ENCODE results near the gene SBF2. TPM values are rescaled to one million over a fixed set of nuclear protein-coding genes. Genes with fewer than 3 reads are reported as not detected.
A peak's percentile ranks its signal among the peaks of the same experiment; 100 is the strongest.

The SBF2 gene
- total and polyA plus RNA-seq, 9 of the 15 experiments (the other 6 are each of a cell fraction or from before 2014, with no cell fraction given), result 0.80 to 9.5 (median 5.0) TPM

- Histone ChIP-seq H3K4me1 (replicated peaks in 1 of 2; ENCODE audit: control insufficient read depth in 2 of 2, insufficient read depth in 2 of 2, low read length in 2 of 2) (peaks cover 14 to 49% of the 10 kb centered on the region in 2 experiments), H3K27ac (ENCODE audit: extremely low read depth, low read depth, low read length) (no peak overlapping the region), H3K27me3 (ENCODE audit: control insufficient read depth in 2 of 2, insufficient read depth in 2 of 2, low read length in 2 of 2) (peaks cover 25 to 27% of the 10 kb centered on the region in 2 experiments), H3K79me2 (ENCODE audit: control insufficient read depth, insufficient read depth, low read length) (no peaks in the 10 kb centered on the region), H3K9ac (ENCODE audit: insufficient read depth in 1 of 2, low read depth in 2 of 2, low read length in 2 of 2) (peak overlapping the region; percentile 23 to 33; a peak in 3 of 4 replicates), H3K9me3 (replicated peaks; ENCODE audit: control insufficient read depth, insufficient read depth, low read depth, low read length) (no peaks in the 10 kb centered on the region), H4K20me1 (replicated peaks; ENCODE audit: control insufficient read depth, insufficient read depth, low read length) (0 out of 2 replicates have a peak, but pooled peaks cover 4% of the 10 kb centered on the region), H3K9me1 (ENCODE audit: control insufficient read depth, insufficient read depth, low read length) (no peaks in the 10 kb centered on the region), H3K4me3 (peak overlapping the region; percentile 45), H3K4me2 (ENCODE audit: insufficient read depth, low read length) (peak overlapping the region; percentile 84), H2AFZ (ENCODE audit: low read depth, low read length) (peak overlapping the region; percentile 84), H3K36me3 (ENCODE audit: control insufficient read depth, insufficient read depth, low read length) (no peaks in the 10 kb centered on the region)
- ChIA-PET CTCF (ENCODE audit: low intra/inter-chr PET ratio) (no interaction called here), POLR2A (interaction anchor here (0.7 to 1.2 kb wide), 4 partner anchors 10 to 162 kb away, joined by 3 to 6 read pairs (median 4); no protein-coding TSS in a partner anchor)
- ATAC-seq, result peak; percentile 48
- in situ Hi-C loops (cut with MboI) (loop anchor here (25.0 kb wide), 1 partner anchor 441 kb away; no protein-coding TSS in a partner anchor), intact Hi-C loops (cut with micrococcal nuclease) (no loop called here)
- DNase-seq (ENCODE audit: extremely low read depth in 1 of 4, low spot score in 3 of 4), result peak; percentile 29 to 72 (median 32)
- BruUV-seq (replicated peaks), result no TSS peak
- 10% methylated on average over 51 of the region's 56 CpGs for WGBS (ENCODE audit: insufficient coverage, low coverage, missing lambda C conversion rate)
- no peak for FAIRE-seq
- TF ChIP-seq POLR3A (IDR thresholded peaks at IDR 0.05; ENCODE audit: borderline replicate concordance, extremely low read depth, insufficient read depth, insufficient read length) (no peak), PHF8 (IDR thresholded peaks at IDR 0.05; ENCODE audit: borderline replicate concordance, low read length) (peak; percentile 30; the same call in 1 of the 2 replicates), PHB (CRISPR knock-in tag; IDR thresholded peaks at IDR 0.05) (no peak), FOSL1 (tag; conservative IDR thresholded peaks at IDR 0.05) (no peak), E2F4 (CRISPR knock-in tag; IDR thresholded peaks at IDR 0.05; ENCODE audit: low read depth) (0 out of 2 replicates have a peak, but pooled peaks have one; percentile 14), CREB5 (CRISPR knock-in tag; IDR thresholded peaks at IDR 0.05) (no peak), CTBP1 (IDR thresholded peaks at IDR 0.05; ENCODE audit: borderline replicate concordance) (peak; percentile 69), NR3C1 (CRISPR knock-in tag; IDR thresholded peaks at IDR 0.05) (no peak), ZNF316 (IDR thresholded peaks at IDR 0.05) (no peak), MAX (CRISPR knock-in tag; IDR thresholded peaks at IDR 0.05) (peak; percentile 57; the same call in 1 of the 2 replicates), MYBL2 (IDR thresholded peaks at IDR 0.05; ENCODE audit: low read depth) (no peak), MYBL2 (CRISPR knock-in tag; IDR thresholded peaks at IDR 0.05; ENCODE audit: borderline replicate concordance) (no peak), CREM (IDR thresholded peaks at IDR 0.05; ENCODE audit: low read depth) (no peak), BCL6 (CRISPR knock-in tag; IDR thresholded peaks at IDR 0.05) (no peak), RBM25 (IDR thresholded peaks at IDR 0.05; ENCODE audit: low read depth, low read length, severe bottlenecking) (no peak)
- TF ChIP-seq, protein P1, sequence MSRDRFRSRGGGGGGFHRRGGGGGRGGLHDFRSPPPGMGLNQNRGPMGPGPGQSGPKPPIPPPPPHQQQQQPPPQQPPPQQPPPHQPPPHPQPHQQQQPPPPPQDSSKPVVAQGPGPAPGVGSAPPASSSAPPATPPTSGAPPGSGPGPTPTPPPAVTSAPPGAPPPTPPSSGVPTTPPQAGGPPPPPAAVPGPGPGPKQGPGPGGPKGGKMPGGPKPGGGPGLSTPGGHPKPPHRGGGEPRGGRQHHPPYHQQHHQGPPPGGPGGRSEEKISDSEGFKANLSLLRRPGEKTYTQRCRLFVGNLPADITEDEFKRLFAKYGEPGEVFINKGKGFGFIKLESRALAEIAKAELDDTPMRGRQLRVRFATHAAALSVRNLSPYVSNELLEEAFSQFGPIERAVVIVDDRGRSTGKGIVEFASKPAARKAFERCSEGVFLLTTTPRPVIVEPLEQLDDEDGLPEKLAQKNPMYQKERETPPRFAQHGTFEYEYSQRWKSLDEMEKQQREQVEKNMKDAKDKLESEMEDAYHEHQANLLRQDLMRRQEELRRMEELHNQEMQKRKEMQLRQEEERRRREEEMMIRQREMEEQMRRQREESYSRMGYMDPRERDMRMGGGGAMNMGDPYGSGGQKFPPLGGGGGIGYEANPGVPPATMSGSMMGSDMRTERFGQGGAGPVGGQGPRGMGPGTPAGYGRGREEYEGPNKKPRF (IDR thresholded peaks at IDR 0.05; ENCODE audit: low read depth, low read length), result no peak
Observed at GRCh38 chr11:10302744-10303557, 8.9 kb upstream of the SBF2 start.
